ENCODE measurements around the gene NEK7. TPM values are rescaled to one million over a fixed set of nuclear protein-coding genes. Genes with fewer than 3 reads are reported as not detected.

The NEK7 gene
- total RNA-seq, 2 experiments from 2014 or later: 14.9 to 25.6 TPM

DNA sequence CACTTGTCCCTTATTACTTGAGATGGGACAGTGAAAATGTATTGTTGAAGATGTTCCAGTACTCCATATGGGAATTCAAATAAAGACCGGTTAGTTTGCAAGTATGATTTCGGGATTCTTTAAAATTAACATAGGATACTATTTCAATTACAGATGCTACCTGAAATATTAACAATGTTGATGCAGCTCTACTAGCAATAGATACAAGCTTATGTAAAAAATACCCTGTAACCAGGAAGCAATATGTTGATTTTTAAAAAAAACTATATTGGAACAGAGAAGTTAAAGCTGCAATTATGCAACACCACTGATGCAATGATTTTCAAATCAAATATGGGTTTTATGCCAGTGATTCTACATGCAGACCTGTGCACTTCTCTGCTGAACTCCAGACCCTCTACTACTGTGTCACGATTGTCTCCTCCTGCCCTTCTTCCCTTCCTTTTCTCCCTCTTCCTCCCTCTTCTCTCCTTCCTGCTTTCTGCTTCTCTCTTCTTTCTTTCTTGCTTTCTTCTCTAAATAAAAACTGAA lies 204.5 kb downstream of the NEK7 start:
- intact Hi-C loops (cut with micrococcal nuclease; ENCODE audit: unreplicated experiment): no loop called here
- DNase-seq (ENCODE audit: low spot score): no peak
- no peaks in the 10 kb centered on the region for H3K4me1 ChIP-seq (ENCODE audit: insufficient read depth, low read length, poor library complexity, severe bottlenecking)
- H3K9me3 ChIP-seq (ENCODE audit: low read length): no peaks in the 10 kb centered on the region
- H3K27ac ChIP-seq (ENCODE audit: low read depth, low read length, poor library complexity, severe bottlenecking): no peak overlapping the region
- no peak overlapping the region for H2AFZ ChIP-seq (ENCODE audit: low read length)
- no TSS peak for BruUV-seq (replicated peaks)
- no peaks in the 10 kb centered on the region for H3K79me2 ChIP-seq (ENCODE audit: insufficient read depth, low read depth, low read length)
- H3K9me2 ChIP-seq (ENCODE audit: insufficient read depth, low read length): no peaks in the 10 kb centered on the region
- TF ChIP-seq CTCF (conservative IDR thresholded peaks at IDR 0.05; ENCODE audit: low read length) (no peak), EZH2phosphoT487 (IDR thresholded peaks at IDR 0.05; ENCODE audit: borderline replicate concordance, low read depth, low read length) (no peak)
- H3K4me3 ChIP-seq (ENCODE audit: low read depth, low read length, poor library complexity, severe bottlenecking): no peak overlapping the region
- no peak overlapping the region for H3K4me2 ChIP-seq (ENCODE audit: low read length)
- no peaks in the 10 kb centered on the region for H4K20me1 ChIP-seq (ENCODE audit: insufficient read depth, low read length)
- ChIA-PET CTCF (ENCODE audit: unreplicated experiment) (no interaction called here), POLR2A (interaction anchor here (0.6 kb wide), 1 partner anchor 494 kb away, joined by 3 read pairs; no protein-coding TSS in a partner anchor)
- no peaks in the 10 kb centered on the region for H3K36me3 ChIP-seq (ENCODE audit: insufficient read depth, low read length)

DNA sequence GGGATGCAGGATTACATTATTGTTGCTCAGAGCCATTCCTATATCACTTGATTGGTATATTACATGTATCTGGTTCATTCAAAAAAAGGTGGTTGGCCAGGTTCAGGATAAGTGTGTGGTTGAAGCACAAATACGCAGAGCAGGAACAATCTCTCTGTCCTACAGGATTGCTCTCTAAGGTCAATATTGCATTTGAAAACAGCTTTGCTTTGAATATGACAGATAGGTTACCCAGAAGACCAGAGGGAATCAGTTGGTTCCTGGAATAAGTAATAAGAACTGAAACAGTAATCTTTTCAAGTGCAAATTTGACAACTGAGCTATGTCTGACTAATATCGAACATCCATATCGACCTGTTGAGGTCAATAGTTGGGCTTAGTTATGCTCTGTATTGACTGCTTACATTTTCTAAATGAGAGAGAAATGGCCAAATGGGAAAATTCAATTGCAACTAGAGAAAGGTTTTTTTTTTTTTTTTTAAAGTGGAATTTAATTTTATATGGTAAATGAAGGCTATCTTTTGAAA lies 206.9 kb downstream of the NEK7 start:
- Histone ChIP-seq H3K4me1 (ENCODE audit: insufficient read depth, low read length, poor library complexity, severe bottlenecking) (no peaks in the 10 kb centered on the region), H3K79me2 (ENCODE audit: insufficient read depth, low read depth, low read length) (no peaks in the 10 kb centered on the region), H4K20me1 (ENCODE audit: insufficient read depth, low read length) (no peaks in the 10 kb centered on the region), H3K36me3 (ENCODE audit: insufficient read depth, low read length) (no peaks in the 10 kb centered on the region), H3K9me2 (ENCODE audit: insufficient read depth, low read length) (no peaks in the 10 kb centered on the region), H3K27ac (ENCODE audit: low read depth, low read length, poor library complexity, severe bottlenecking) (no peak overlapping the region), H2AFZ (ENCODE audit: low read length) (no peak overlapping the region), H3K4me3 (ENCODE audit: low read depth, low read length, poor library complexity, severe bottlenecking) (no peak overlapping the region), H3K4me2 (ENCODE audit: low read length) (no peak overlapping the region), H3K9me3 (ENCODE audit: low read length) (no peaks in the 10 kb centered on the region)
- intact Hi-C loops (cut with micrococcal nuclease; ENCODE audit: unreplicated experiment): no loop called here
- TF ChIP-seq CTCF (conservative IDR thresholded peaks at IDR 0.05; ENCODE audit: low read length): no peak
- DNase-seq (ENCODE audit: low spot score): no peak
- POLR2A ChIA-PET: interaction anchor here (0.7 to 1.3 kb wide), 2 partner anchors 19 to 1256 kb away, joined by 3 to 5 read pairs; no protein-coding TSS in a partner anchor
- BruUV-seq (replicated peaks): no TSS peak
- CTCF ChIA-PET (ENCODE audit: unreplicated experiment): no interaction called here

DNA sequence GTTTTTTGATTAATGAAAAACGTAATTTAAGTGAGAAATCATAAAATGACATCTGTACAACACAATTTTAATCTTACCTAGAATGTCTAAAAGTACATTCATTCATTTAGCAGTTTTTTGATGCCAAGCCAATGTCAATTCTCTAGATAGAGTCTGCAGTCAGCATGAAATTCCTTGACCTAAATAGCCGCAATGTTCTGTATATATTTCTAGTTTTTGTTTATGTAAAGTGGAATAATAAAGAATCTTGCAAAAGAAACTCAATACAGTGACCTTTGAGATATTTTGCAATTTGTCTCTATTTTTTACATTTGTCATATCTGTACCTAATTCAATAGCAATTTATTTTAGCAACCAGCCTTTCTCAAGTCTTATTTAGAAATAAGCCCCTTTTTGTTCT lies 207.7 kb downstream of the NEK7 start:
- Histone ChIP-seq H4K20me1 (ENCODE audit: insufficient read depth, low read length) (no peaks in the 10 kb centered on the region), H3K4me2 (ENCODE audit: low read length) (no peak overlapping the region), H3K4me3 (ENCODE audit: low read depth, low read length, poor library complexity, severe bottlenecking) (no peak overlapping the region), H3K36me3 (ENCODE audit: insufficient read depth, low read length) (no peaks in the 10 kb centered on the region), H3K9me2 (ENCODE audit: insufficient read depth, low read length) (no peaks in the 10 kb centered on the region), H3K4me1 (ENCODE audit: insufficient read depth, low read length, poor library complexity, severe bottlenecking) (no peaks in the 10 kb centered on the region), H3K79me2 (ENCODE audit: insufficient read depth, low read depth, low read length) (no peaks in the 10 kb centered on the region), H3K27ac (ENCODE audit: low read depth, low read length, poor library complexity, severe bottlenecking) (no peak overlapping the region), H3K9me3 (ENCODE audit: low read length) (no peaks in the 10 kb centered on the region), H2AFZ (ENCODE audit: low read length) (no peak overlapping the region)
- intact Hi-C loops (cut with micrococcal nuclease; ENCODE audit: unreplicated experiment): no loop called here
- DNase-seq (ENCODE audit: low spot score): no peak
- no TSS peak for BruUV-seq (replicated peaks)
- TF ChIP-seq EZH2phosphoT487 (IDR thresholded peaks at IDR 0.05; ENCODE audit: borderline replicate concordance, low read depth, low read length) (no peak), CTCF (conservative IDR thresholded peaks at IDR 0.05; ENCODE audit: low read length) (no peak)
- CTCF ChIA-PET (ENCODE audit: unreplicated experiment): no interaction called here
- POLR2A ChIA-PET: interaction anchor here (1.3 kb wide), 1 partner anchor 19 kb away, joined by 5 read pairs; no protein-coding TSS in a partner anchor

All from OCI-LY7 (cell line).